ENCODE measurements around the gene KCNQ1.

The KCNQ1 gene

GRCh38 chr11:2804189-2804588 is 359.4 kb downstream of the KCNQ1 start:
- no peak for DNase-seq

- no peak for DNase-seq
Observed at GRCh38 chr11:2804701-2805387, 360.0 kb downstream of the KCNQ1 start.

DNA sequence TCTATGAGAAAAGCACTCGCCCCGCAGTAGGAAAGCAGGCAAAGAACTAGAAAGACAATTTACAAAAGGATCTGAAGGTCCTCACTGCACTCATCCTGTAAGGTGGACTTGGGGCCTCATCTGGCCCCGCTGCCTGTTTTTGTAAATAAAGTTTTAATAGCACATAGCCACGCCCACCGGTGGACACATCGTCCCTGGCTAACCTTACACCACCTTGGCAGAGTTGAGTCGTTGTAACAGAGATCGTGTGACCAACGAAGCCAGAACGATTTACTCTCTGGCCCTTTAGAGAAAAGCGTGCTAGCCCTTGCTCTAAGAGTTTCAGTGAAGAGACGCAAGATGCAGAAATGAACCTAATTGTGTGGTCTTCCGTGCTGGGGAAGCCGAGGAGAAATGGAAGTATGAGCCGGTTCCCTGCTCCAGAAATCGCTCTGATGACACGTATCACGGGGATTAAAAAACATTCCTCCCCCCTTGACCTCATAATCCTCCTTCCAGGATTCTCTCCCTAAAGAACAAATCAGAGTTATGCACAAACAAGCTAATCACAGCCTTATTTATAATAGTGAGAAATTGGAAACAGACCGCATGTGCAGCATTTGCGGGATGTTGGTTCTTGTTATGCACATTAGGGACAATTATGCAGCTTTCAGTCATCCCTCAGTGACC is 360.7 kb downstream of the KCNQ1 start:
- DNase-seq: no peak

DNA sequence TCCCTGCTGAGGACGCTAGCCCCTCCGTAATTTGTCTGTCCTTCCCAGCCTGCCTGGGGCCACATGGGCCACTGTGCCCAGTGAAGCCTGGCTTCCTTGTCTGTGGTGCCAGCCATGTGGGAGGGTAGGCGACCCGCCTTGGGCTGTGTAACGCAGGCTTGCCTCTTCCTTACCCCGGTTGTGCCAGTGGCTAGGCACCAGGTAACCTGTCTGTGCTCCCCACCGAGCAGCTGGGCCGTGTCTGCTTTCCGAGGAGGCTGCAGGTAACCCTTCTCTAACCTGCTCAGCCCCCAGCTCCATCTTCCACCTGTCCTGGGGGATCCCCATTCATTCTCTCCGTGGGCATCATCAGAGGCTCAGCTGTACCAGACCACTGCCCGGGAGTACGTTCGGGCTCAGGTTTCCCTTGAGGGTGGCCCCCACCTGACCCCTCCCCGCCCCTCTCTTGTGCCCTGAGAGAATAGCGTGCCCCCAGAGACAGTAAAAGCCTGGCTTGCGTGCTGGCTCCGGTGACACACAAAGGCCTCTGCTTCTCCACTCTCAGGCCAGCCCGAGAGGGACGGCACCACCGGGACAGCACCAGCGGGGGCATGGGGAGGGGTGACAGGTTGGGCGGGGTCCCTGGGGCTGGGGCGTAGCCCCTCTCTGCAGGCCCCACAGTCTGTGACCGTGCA is 361.7 kb downstream of the KCNQ1 start:
- DNase-seq: no peak

- no peak for DNase-seq
Observed at GRCh38 chr11:2807025-2807681, 362.3 kb downstream of the KCNQ1 start.

- no peak for DNase-seq
Observed at GRCh38 chr11:2807801-2808241, 363.0 kb downstream of the KCNQ1 start.

GRCh38 chr11:2808850-2809846 is 364.3 kb downstream of the KCNQ1 start:
- DNase-seq: no peak

- DNase-seq: no peak
Observed at GRCh38 chr11:2809854-2810253, 365.0 kb downstream of the KCNQ1 start.

DNA sequence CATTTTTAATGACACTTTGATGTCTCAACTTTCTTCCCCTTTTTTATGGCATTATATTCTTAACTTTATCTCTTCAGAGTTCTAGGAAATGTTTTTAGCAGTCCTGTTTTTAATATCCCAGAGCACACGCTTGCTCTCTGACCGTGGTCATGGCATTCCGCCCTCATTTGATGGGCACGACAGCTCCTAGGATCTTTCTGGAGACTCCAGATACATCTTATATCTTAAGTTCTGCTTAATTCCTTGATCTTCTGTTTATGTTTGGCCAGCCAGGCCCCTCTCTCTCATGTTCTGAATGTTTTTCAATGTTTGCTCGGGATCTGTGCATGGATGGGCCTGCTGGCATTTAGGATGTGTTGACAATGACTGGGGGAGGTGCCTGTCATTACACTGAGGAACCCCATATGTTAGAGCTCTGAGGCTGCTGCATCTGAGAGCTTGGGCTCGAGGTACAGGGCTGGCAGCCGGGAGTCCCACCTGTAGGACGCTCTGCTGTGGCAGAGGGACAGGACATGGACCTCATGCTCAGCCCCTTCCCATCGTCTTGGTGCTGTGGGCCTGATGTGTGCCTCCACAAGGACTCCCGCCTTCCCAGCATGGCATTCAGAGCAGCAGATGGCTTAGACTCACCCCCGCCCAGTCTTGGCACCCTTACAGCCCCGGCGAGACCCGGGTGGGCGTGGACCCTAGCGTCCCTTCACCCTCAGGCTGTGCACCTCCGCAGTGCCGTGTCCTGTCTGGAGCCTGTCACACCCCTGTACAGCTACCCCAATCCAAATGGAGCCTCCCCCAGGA is 365.8 kb downstream of the KCNQ1 start:
- DNase-seq: no peak

DNA sequence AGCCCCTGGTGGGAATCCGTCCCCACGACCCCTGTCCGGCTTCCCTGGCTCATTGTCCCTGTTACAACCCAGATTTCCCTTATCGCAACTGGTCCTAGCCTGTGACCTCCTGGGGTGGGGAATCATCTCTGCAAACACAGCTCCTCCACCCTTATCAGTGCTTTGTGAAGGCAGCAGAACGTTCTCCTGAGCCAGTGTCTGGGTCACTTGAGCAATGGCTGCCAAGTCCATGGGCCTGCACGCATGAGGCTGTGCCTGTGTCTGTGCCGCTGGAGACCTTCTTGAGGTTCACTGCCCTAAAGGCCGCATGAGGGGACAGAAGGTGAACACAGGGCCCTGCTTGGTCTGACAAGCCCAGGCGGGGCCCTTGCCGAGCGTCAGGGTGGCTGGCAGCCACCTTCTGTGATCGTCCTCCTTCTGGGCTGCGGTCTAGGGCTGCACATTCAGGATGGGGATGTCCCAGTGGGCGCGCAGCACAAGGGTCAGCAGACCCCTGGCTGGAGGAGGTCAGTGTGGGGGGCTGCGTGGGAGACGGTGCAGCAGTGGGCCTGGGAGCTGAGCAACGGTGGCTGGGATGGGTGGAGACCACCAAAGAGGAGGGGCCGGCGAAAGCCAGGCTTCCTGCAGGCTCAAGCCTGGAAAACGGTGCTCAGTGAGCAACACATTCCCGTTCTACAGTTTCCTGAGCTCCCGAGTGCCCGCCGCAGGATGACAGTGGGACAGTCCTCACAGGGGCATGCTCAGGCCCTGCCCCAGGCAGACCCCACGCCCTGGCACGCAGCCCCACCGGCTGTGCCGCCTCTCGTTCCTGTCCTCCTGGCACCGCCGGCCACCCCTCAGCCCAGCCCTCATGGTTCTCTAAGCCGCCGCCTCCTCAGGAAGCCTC is 366.6 kb downstream of the KCNQ1 start:
- no peak for DNase-seq

GRCh38 chr11:2812371-2812991 is 367.7 kb downstream of the KCNQ1 start:
- no peak for DNase-seq

DNA sequence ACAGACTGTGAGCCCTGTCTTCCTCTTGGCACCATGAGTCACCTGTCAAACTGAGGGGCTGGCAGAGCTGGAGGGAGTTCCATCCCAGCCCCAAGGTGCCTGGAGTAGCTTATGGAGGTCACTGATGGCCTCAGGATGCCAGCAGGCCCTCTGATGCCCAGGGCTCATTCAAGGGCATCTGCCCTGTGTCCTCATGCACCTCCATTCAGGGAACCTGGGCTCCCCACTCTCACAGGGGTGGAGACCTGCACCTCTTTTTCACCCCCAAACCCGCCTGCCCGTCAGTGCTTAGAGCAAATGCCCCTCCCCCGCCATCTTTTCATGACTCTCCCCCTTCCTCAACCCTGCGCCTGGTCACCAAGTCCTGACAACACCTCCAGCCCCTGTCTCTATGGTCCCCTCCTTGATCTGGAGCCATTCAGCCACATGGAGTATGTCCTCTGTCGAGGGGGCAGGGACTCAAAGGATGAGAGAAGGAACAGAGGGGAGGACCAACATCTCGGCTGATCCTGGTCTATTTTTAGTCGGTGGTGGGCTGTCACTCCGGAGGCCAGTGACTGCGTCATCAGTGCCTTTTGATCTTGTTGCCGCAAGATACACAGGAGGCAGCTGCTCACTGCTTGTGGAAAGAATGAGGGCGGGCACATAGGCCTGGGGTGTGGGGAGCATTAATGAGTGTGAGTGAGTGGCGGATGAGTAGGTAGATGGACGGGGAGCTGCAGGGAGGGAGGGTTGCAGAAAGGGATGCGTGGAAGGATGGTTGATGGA is 368.5 kb downstream of the KCNQ1 start:
- DNase-seq: no peak

DNA sequence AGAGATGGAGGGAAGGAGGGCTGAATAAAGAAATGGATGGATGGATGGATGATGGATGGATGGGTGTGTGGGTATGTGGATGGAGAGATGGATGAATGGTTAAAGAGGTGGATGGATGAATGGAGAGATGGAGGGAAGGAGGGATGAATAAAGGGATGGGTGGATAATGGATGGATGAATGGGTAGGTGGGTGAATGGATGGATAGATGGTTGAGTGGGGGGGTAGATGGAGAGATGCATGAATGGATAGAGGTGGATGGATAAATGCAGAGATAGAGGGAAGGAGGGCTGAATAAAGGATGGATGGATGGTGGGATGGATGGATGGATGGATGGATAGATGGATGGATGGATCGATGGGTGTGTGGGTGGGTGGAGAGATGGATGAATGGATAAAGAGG is 369.2 kb downstream of the KCNQ1 start:
- DNase-seq: no peak

- no peak for DNase-seq
Observed at GRCh38 chr11:2814751-2815150, 369.9 kb downstream of the KCNQ1 start.

- DNase-seq: no peak
Observed at GRCh38 chr11:2815762-2816496, 371.1 kb downstream of the KCNQ1 start.

DNA sequence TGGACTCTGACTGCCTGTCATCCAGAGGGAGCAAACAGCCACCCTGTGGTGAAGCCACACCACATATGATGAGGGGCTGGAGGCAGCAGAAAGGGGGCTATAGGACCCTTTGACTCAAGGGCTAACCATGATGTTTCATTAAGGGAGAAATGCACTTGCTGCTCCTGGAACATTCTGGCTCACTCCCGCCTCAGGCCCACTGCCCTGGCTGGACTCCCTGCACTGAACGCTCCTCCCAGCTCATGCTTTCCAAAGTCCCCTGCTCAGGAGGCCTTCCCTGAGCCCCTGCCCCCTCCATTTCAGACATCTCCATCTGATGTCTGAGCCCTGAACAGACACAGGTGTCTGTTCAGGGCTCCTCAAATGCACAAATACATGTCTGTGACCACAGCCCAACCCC is 371.7 kb downstream of the KCNQ1 start:
- DNase-seq: no peak

- no peak for DNase-seq
Observed at GRCh38 chr11:2816941-2817421, 372.2 kb downstream of the KCNQ1 start.

DNA sequence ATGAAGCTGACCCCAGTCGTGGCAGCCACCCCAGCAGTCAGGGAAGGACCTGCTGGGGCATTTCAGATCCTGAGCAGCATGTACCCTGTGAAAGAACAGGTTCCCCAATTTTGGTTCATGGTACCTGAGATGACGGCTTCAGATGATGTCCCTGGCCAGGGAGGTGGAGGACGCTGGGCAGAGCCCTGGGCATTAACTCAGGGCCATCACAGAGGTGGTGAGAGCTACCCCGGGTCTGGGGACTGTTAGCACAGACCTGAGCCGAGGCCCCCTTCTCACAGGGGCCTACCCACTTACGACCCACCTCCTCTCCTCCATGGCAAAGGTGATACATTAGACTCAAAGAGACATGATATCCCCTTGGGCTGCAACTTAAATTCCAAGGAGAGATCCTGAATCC is 372.6 kb downstream of the KCNQ1 start:
- DNase-seq: no peak
